IPS DF 19.7 (cell line): ENCODE measurements around the gene MAPK8IP2.

Experiments
- DNase-seq: peaks from one replicate; pipeline ENCODE4 v3.0.0-alpha.2; 2013; ENCODE audit warnings: low read depth, low spot score

Gene MAPK8IP2

GRCh38 chr22:50575426-50575941, 25.1 kb upstream of the MAPK8IP2 start:
- DNase-seq: no peak

GRCh38 chr22:50576070-50576469, 24.5 kb upstream of the MAPK8IP2 start:
- DNase-seq: no peak

GRCh38 chr22:50576806-50577696, 23.5 kb upstream of the MAPK8IP2 start:
- no peak for DNase-seq

GRCh38 chr22:50577697-50577986, 23.0 kb upstream of the MAPK8IP2 start:
- no peak for DNase-seq

GRCh38 chr22:50577987-50578775, 22.4 kb upstream of the MAPK8IP2 start, which contains the start of gene CPT1B:
TSS of gene CPT1B (minus strand) at chr22:50578427. CDS start at chr22:50577915, 512 bp downstream.
- no peak for DNase-seq

- no peak for DNase-seq
Observed at GRCh38 chr22:50578776-50579310, 21.8 kb upstream of the MAPK8IP2 start.

GRCh38 chr22:50579752-50580151, 20.8 kb upstream of the MAPK8IP2 start:
- no peak for DNase-seq

- no peak for DNase-seq
Observed at GRCh38 chr22:50581031-50581949, 19.3 kb upstream of the MAPK8IP2 start.

GRCh38 chr22:50581950-50582492, 18.6 kb upstream of the MAPK8IP2 start:
- no peak for DNase-seq

GRCh38 chr22:50582493-50583293, 17.9 kb upstream of the MAPK8IP2 start, which contains the start of gene CHKB:
TSS of gene CHKB (minus strand) at chr22:50582849. CDS start at chr22:50582781, 68 bp downstream.
- DNase-seq: peak; percentile 80

- DNase-seq: no peak
Observed at GRCh38 chr22:50583294-50583861, 17.2 kb upstream of the MAPK8IP2 start.

- DNase-seq: no peak
Observed at GRCh38 chr22:50584106-50585096, 16.2 kb upstream of the MAPK8IP2 start.

- no peak for DNase-seq
Observed at GRCh38 chr22:50585238-50585637, 15.4 kb upstream of the MAPK8IP2 start.

- no peak for DNase-seq
Observed at GRCh38 chr22:50585781-50586180, 14.8 kb upstream of the MAPK8IP2 start.

- DNase-seq: no peak
Observed at GRCh38 chr22:50586416-50586815, 14.2 kb upstream of the MAPK8IP2 start.

GRCh38 chr22:50587407-50587806, 13.2 kb upstream of the MAPK8IP2 start:
- DNase-seq: no peak

GRCh38 chr22:50595189-50595588, 5.4 kb upstream of the MAPK8IP2 start:
- no peak for DNase-seq

- no peak for DNase-seq
Observed at GRCh38 chr22:50597097-50597496, 3.5 kb upstream of the MAPK8IP2 start.
